CD14-positive monocyte (primary cell): ENCODE data around the gene HIVEP3. TPM values are rescaled to one million over a fixed set of nuclear protein-coding genes. Genes with fewer than 3 reads are reported as not detected.

Experiments used
- DNase-seq, 3 donors: peaks; one replicate each; pipeline ENCODE4 v3.0.0-alpha.2; 2011 to 2022
- H2AFZ ChIP-seq: 2 replicates; pipeline ENCODE4 v1.6.0; 2012; ENCODE audit warnings: mild to moderate bottlenecking, low read depth, low read length, inconsistent platforms; ENCODE audit not compliant: insufficient read depth, poor library complexity, severe bottlenecking
- H3K27ac ChIP-seq, 2 donors: 1 replicate in 1 of 2; 2 replicates in 1 of 2; pipeline ENCODE4 v1.5.1; 2012 to 2013; ENCODE audit warnings: low read length in 2 of 2, control low read depth in 1 of 2, inconsistent platforms in 1 of 2, low read depth in 1 of 2, mild to moderate bottlenecking in 1 of 2
- H3K27me3 ChIP-seq, 2 donors: one replicate each; pipeline versions ENCODE4 v1.6.0 to v1.6.1; 2011 to 2013; ENCODE audit warnings: low read length in 2 of 2; ENCODE audit not compliant: control insufficient read depth in 2 of 2, insufficient read depth in 2 of 2
- H3K36me3 ChIP-seq, 2 donors: replicated peaks in 1 of 2; 1 replicate in 1 of 2; 2 replicates in 1 of 2; pipeline versions ENCODE4 v1.5.1 to v1.6.1; 2012 to 2013; ENCODE audit warnings: low read length in 2 of 2, control low read depth in 1 of 2, inconsistent platforms in 1 of 2, mild to moderate bottlenecking in 1 of 2; ENCODE audit not compliant: insufficient read depth in 2 of 2, control insufficient read depth in 1 of 2
- H3K4me1 ChIP-seq, 2 donors: 1 replicate in 1 of 2; 2 replicates in 1 of 2; pipeline versions ENCODE4 v1.5.1 to v1.6.1; 2012 to 2013; ENCODE audit warnings: low read length in 2 of 2, control low read depth in 1 of 2, inconsistent platforms in 1 of 2, mild to moderate bottlenecking in 1 of 2, moderate library complexity in 1 of 2; ENCODE audit not compliant: insufficient read depth in 2 of 2, control insufficient read depth in 1 of 2
- H3K4me2 ChIP-seq: replicated peaks from 2 replicates; pipeline ENCODE3; 2012; ENCODE audit warnings: low read length, moderate library complexity, mild to moderate bottlenecking; ENCODE audit not compliant: poor library complexity, severe bottlenecking; ENCODE audit errors: extremely low read depth
- H3K4me3 ChIP-seq, 3 experiments: fragments of 200-600 bp in 1 of 3; sonication (generic) in 1 of 3; replicated peaks in 1 of 3; 1 replicate in 2 of 3; 2 replicates in 1 of 3; pipeline ENCODE4 v1.5.1; 2011 to 2013; ENCODE audit warnings: low read length in 3 of 3, mild to moderate bottlenecking in 3 of 3, control low read depth in 2 of 3, low read depth in 2 of 3, inconsistent platforms in 1 of 3, moderate library complexity in 1 of 3
- H3K79me2 ChIP-seq: 2 replicates; pipeline ENCODE4 v1.6.0; 2012; ENCODE audit warnings: mild to moderate bottlenecking, control low read depth, inconsistent platforms, low read length, moderate library complexity; ENCODE audit not compliant: insufficient read depth
- H3K9ac ChIP-seq: 2 replicates; pipeline ENCODE4 v1.6.0; 2017; ENCODE audit warnings: low read length, mild to moderate bottlenecking; ENCODE audit not compliant: insufficient read depth, poor library complexity, severe bottlenecking
- H3K9me3 ChIP-seq, 2 donors: replicated peaks in 1 of 2; 1 replicate in 1 of 2; 2 replicates in 1 of 2; pipeline versions ENCODE4 v1.5.1 to v1.6.1; 2012 to 2013; ENCODE audit warnings: low read length in 2 of 2, control low read depth in 1 of 2; ENCODE audit not compliant: control insufficient read depth in 1 of 2, insufficient read depth in 1 of 2
- H4K20me1 ChIP-seq: 2 replicates; pipeline ENCODE4 v1.6.0; 2012; ENCODE audit warnings: mild to moderate bottlenecking, low read length, control low read depth, moderate library complexity; ENCODE audit not compliant: insufficient read depth
- H3K27ac Mint-ChIP-seq, 7 donors: one replicate each; pipeline ENCODE4 v1.8.0; 2020; ENCODE audit warnings: mild to moderate bottlenecking in 7 of 7, mixed read lengths in 7 of 7, moderate library complexity in 6 of 7, inconsistent platforms in 2 of 7
- H3K27me3 Mint-ChIP-seq, 3 donors: one replicate each; pipeline ENCODE4 v1.8.0; 2021 to 2022; ENCODE audit warnings: low read depth in 3 of 3, mild to moderate bottlenecking in 3 of 3, mixed read lengths in 3 of 3, moderate library complexity in 3 of 3, inconsistent platforms in 1 of 3
- H3K36me3 Mint-ChIP-seq, 2 donors: one replicate each; pipeline ENCODE4 v1.8.0; 2020; ENCODE audit warnings: mixed read lengths in 2 of 2, inconsistent platforms in 1 of 2, mild to moderate bottlenecking in 1 of 2
- H3K4me1 Mint-ChIP-seq: one replicate; pipeline ENCODE4 v1.8.0; 2020; ENCODE audit warnings: mild to moderate bottlenecking, mixed read lengths
- H3K4me3 Mint-ChIP-seq, 2 donors: one replicate each; pipeline ENCODE4 v1.8.0; 2020; ENCODE audit warnings: mild to moderate bottlenecking in 2 of 2, mixed read lengths in 2 of 2, moderate library complexity in 1 of 2
- H3K9me3 Mint-ChIP-seq, 7 donors: one replicate each; pipeline ENCODE4 v1.8.0; 2020 to 2022; ENCODE audit warnings: mixed read lengths in 7 of 7, mild to moderate bottlenecking in 6 of 7, moderate library complexity in 6 of 7, inconsistent platforms in 2 of 7
- CTCF ChIP-seq: fragments of 200-600 bp; IDR thresholded peaks from one replicate; pipeline ENCODE4 v1.8.0; 2022; ENCODE audit warnings: antibody characterized with exemption, mild to moderate bottlenecking
- WGBS: methylation state at CpG from one replicate; pipeline ENCODE4 v1.1.5; 2013; ENCODE audit warnings: missing lambda C conversion rate; ENCODE audit not compliant: insufficient coverage; 5-methylcytosine and 5-hydroxymethylcytosine counted together
- intact Hi-C, 2 donors: fragments of 100-400 bp; cut with micrococcal nuclease; formaldehyde crosslinking; loops; one replicate each; pipeline versions ENCODE4 v1.15.0 to v1.15.1; 2023
- polyA plus RNA-seq, 3 donors: library from polyadenylated mRNA; depleted of rRNA in 1 of 3; unstranded in 2 of 3; stranded (reverse) in 1 of 3; fragments of 300-500 nt in 2 of 3; fragments of >200 nt in 1 of 3; fragmentation: Illumina TruSeq in 2 of 3; gene quantifications; 1 replicate in 2 of 3; 2 replicates in 1 of 3; pipeline ENCODE4 v1.2.3, GENCODE V29; 2012 to 2021

The HIVEP3 gene
- polyA plus RNA-seq, 3 donors, result 1.2 to 3.7 (median 1.8) TPM

DNA sequence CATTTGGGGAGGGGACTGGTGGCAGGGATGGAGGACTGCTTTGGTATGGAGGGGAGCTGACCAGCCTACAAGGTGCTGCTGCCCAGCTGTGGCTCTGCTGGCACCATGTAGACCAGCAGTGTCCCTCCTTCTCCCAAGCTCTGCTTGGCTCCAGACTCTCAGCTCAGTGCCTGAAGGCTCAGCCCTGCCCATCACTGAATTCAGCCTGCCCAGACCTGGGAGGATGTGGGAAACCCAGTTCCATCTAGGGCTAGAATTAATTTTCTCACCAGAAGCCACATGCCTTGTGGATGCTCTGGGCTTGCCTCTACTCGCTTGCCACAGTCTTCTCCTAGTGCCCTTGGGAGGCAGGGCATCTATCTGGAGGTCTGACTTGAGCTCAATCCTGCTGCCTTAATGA lies 239.2 kb downstream of the HIVEP3 start:
- DNase-seq, result no peak
- Mint-ChIP-seq H3K27ac (no peak overlapping the region), H3K4me1 (peaks cover 51% of the 10 kb centered on the region), H3K36me3 (peaks cover 0 to 5% of the 10 kb centered on the region in 2 donors), H3K9me3 (peaks cover 0 to 1% (median 0%) of the 10 kb centered on the region in 7 donors), H3K4me3 (no peak overlapping the region), H3K27me3 (peaks cover 0 to 8% (median 7%) of the 10 kb centered on the region in 3 donors)
- H3K36me3 ChIP-seq, result no peaks in the 10 kb centered on the region
- H3K79me2 ChIP-seq, result no peaks in the 10 kb centered on the region
- no peak overlapping the region for H3K4me3 ChIP-seq
- no peak for TF ChIP-seq CTCF
- H4K20me1 ChIP-seq, result no peaks in the 10 kb centered on the region
- intact Hi-C loops, result no loop called here
- peaks cover 38 to 52% of the 10 kb centered on the region in 2 donors for H3K4me1 ChIP-seq
- H3K9ac ChIP-seq, result no peak overlapping the region
- 85% methylated on average over 1 of the region's 1 CpG for WGBS
- no peak overlapping the region for H2AFZ ChIP-seq
- no peaks in the 10 kb centered on the region for H3K27me3 ChIP-seq
- H3K27ac ChIP-seq, result no peak overlapping the region
- no peaks in the 10 kb centered on the region for H3K9me3 ChIP-seq
- no peak overlapping the region for H3K4me2 ChIP-seq

DNA sequence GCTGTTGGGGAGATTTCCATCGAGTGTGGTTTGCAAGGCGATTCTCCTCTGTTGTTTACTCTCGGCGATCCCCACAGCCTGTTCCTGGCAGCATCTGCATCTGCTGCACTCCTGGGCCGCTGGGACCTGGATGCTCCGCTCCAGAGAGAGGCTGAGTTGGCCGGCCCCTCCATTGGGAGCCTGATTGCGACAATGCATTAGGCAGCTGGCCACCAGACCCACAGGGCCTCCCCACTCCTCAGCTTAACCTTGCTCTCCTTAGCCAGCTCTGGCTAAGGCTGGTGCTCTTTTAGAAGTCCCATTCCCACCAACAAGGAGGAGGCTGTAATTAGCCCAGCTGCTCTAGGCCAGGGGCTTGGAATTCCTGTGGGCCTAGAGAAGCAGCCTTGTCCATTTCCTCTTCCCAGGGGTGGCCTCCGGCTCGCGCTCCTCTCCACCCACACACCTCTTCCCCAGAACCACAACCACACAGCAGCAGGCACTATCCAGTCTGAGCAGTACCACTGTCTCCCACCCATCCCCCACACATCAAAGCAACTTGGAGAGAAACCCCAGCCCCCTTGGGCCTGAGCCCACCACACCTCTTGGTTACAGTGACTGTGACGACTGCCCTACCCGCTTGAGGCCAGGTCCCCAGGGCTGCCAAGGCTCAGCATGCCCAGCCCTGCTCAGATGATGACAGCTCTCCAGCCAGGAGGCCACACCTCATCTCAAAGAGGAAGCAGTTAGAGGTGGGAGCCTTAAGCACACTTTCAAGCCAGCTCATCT lies 240.4 kb downstream of the HIVEP3 start:
- WGBS, result 79% methylated on average over 13 of the region's 13 CpGs
- Mint-ChIP-seq H3K27ac (peak overlapping the region in 5 of 7 donors; percentile 28 to 73 (median 57)), H3K36me3 (peaks cover 0 to 5% of the 10 kb centered on the region in 2 donors), H3K4me3 (peak overlapping the region in 1 of 2 donors; percentile 51), H3K27me3 (peaks cover 3 to 13% (median 12%) of the 10 kb centered on the region in 3 donors), H3K9me3 (peaks cover 0 to 1% (median 0%) of the 10 kb centered on the region in 7 donors), H3K4me1 (peaks cover 51% of the 10 kb centered on the region)
- DNase-seq, result peak; percentile 45 to 55 (median 52)
- Histone ChIP-seq H3K79me2 (no peaks in the 10 kb centered on the region), H3K27me3 (no peaks in the 10 kb centered on the region), H2AFZ (no peak overlapping the region), H3K9me3 (no peaks in the 10 kb centered on the region), H3K4me2 (peak overlapping the region; percentile 4), H3K36me3 (no peaks in the 10 kb centered on the region), H4K20me1 (no peaks in the 10 kb centered on the region), H3K4me1 (peaks cover 35 to 50% of the 10 kb centered on the region in 2 donors), H3K9ac (no peak overlapping the region), H3K4me3 (no peak overlapping the region), H3K27ac (peak overlapping the region in 1 of 2 donors; percentile 3)
- TF ChIP-seq CTCF, result no peak
- intact Hi-C loops, result no loop called here
